GM10248 (cell line): ENCODE results near the gene PADI6.

Experiments
- CTCF ChIA-PET: fragments of 300-600 bp; sonication (Branson Sonifier 250); formaldehyde crosslinking; extraction: SDS; loops from one replicate; lab custom pipeline; 2021; ENCODE audit warnings: antibody characterized with exemption; lab: Yijun Ruan, JAX
- POLR2A ChIA-PET: fragments of 350-650 bp; sonication (Branson Sonifier 250); formaldehyde crosslinking; extraction: SDS; loops from one replicate; lab custom pipeline; 2020; ENCODE audit warnings: antibody characterized with exemption; lab: Yijun Ruan, JAX
- DNase-seq: peaks from one replicate; pipeline ENCODE4 v3.0.0; 2012; ENCODE audit errors: extremely low spot score
- CTCF ChIP-seq: IDR thresholded peaks from 2 replicates; pipeline ENCODE4 v1.5.1; 2012; ENCODE audit warnings: mild to moderate bottlenecking, low read depth; ENCODE audit errors: extremely low read depth, missing control alignments, control extremely low read depth

Gene PADI6

GRCh38 chr1:17437260-17437579, 65.2 kb downstream of the PADI6 start:
- TF ChIP-seq CTCF = no peak
- ChIA-PET POLR2A (no interaction called here), CTCF (interaction anchor here (1.4 kb wide), 1 partner anchor 13 kb away, joined by 5 read pairs; no protein-coding TSS in a partner anchor)

GRCh38 chr1:17437580-17438317, 65.8 kb downstream of the PADI6 start:
- DNase-seq = peak; percentile 92
- no peak for TF ChIP-seq CTCF
- ChIA-PET CTCF (interaction anchor here (1.4 kb wide), 1 partner anchor 13 kb away, joined by 5 read pairs; no protein-coding TSS in a partner anchor), POLR2A (no interaction called here)

More at GRCh38 chr1:17437260-17437579, 65.2 kb downstream of the PADI6 start:
- DNase-seq = no peak

- peak; percentile 72 for DNase-seq
- POLR2A ChIA-PET = interaction anchor here (0.6 kb wide), 1 partner anchor 322 kb away, joined by 9 read pairs; no protein-coding TSS in a partner anchor
- TF ChIP-seq CTCF = no peak
- CTCF ChIA-PET = interaction anchor here (1.1 to 2.3 kb wide), 4 partner anchors 10 to 20 kb away, joined by 5 to 10 read pairs (median 6); no protein-coding TSS in a partner anchor
Measured at GRCh38 chr1:17438318-17439249, 66.6 kb downstream of the PADI6 start.

GRCh38 chr1:17439250-17440073, 67.5 kb downstream of the PADI6 start, which contains the start of gene RCC2:
Gene RCC2, minus strand, starts transcription at chr1:17439677. Its CDS starts 1,163 bp downstream, at chr1:17438514.
- ChIA-PET POLR2A (interaction anchor here (0.6 kb wide), 1 partner anchor 321 kb away, joined by 9 read pairs; no protein-coding TSS in a partner anchor), CTCF (interaction anchor here (0.9 to 2.3 kb wide), 7 partner anchors 11 to 36 kb away, joined by 3 to 10 read pairs (median 5); no protein-coding TSS in a partner anchor)
- peak; percentile 90 for DNase-seq
- peak; percentile 35 for TF ChIP-seq CTCF

- CTCF ChIA-PET = interaction anchor here (0.9 to 2.3 kb wide), 7 partner anchors 12 to 36 kb away, joined by 3 to 10 read pairs (median 5); no protein-coding TSS in a partner anchor
- POLR2A ChIA-PET = no interaction called here
- DNase-seq = no peak
- no peak for TF ChIP-seq CTCF
Measured at GRCh38 chr1:17440074-17440826, 68.3 kb downstream of the PADI6 start.
